ENCODE measurements around the gene OBI1.

DNA sequence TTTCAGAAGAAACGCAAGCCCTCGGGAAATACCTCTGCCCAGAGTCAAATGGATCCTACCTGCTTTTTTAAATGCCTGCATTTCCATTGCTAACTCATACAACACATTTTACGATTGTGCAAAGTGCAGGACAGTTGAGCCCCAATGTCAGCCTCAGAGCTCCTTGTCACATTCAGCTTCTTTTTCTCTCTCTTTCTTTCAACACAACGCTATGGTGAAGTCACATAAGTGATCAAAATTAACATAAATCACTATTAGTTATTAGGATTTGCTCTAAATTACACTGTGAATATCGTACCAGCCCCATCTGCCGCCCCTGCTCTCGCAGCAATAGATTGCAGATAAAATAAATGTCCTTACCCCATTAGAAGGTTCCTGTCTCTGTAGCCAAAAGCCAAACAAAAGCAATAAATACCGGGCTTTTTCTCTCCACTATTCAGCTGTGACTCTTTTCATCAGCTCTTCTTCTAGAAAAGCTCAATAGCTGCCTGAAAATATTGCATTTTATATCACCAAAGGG, 64.4 kb downstream of the OBI1 start:
- TF ChIP-seq EZH2phosphoT487 (IDR thresholded peaks at IDR 0.05; ENCODE audit: borderline replicate concordance, low read length) (no peak; the same call in 1 of the 2 replicates), EZH2 (IDR thresholded peaks at IDR 0.05; ENCODE audit: low read length, unreplicated experiment) (no peak), CTCF (conservative IDR thresholded peaks at IDR 0.05; ENCODE audit: low read depth, low read length) (no peak)

All from PC-3 (cell line).